Endothelial cell (in vitro differentiated cells): ENCODE results near the gene SGSM2. TPM values are rescaled to one million over a fixed set of nuclear protein-coding genes. Genes with fewer than 3 reads are reported as not detected.

ENCODE experiments used
- DNase-seq: peaks from one replicate; pipeline ENCODE4 v3.0.0; 2021; ENCODE audit warnings: low spot score
- H3K27ac Mint-ChIP-seq: one replicate; pipeline ENCODE4 v1.8.0; 2021; ENCODE audit warnings: mixed read lengths, inconsistent platforms; ENCODE audit not compliant: unreplicated experiment
- H3K27me3 Mint-ChIP-seq: one replicate; pipeline ENCODE4 v1.8.0; 2021; ENCODE audit warnings: mild to moderate bottlenecking, moderate library complexity, mixed read lengths, inconsistent platforms; ENCODE audit not compliant: unreplicated experiment
- H3K36me3 Mint-ChIP-seq: one replicate; pipeline ENCODE4 v1.8.0; 2021; ENCODE audit warnings: mild to moderate bottlenecking, low read depth, mixed read lengths, inconsistent platforms; ENCODE audit not compliant: unreplicated experiment
- H3K4me1 Mint-ChIP-seq: one replicate; pipeline ENCODE4 v1.8.0; 2021; ENCODE audit warnings: mild to moderate bottlenecking, mixed read lengths, inconsistent platforms; ENCODE audit not compliant: unreplicated experiment
- H3K4me3 Mint-ChIP-seq: one replicate; pipeline ENCODE4 v1.8.0; 2021; ENCODE audit warnings: mild to moderate bottlenecking, mixed read lengths, inconsistent platforms; ENCODE audit not compliant: unreplicated experiment
- H3K9me3 Mint-ChIP-seq: one replicate; pipeline ENCODE4 v1.8.0; 2021; ENCODE audit warnings: mixed read lengths, inconsistent platforms; ENCODE audit not compliant: unreplicated experiment
- CTCF ChIP-seq: fragments of 200-600 bp; sonication (generic); IDR thresholded peaks from one replicate; pipeline ENCODE4 v1.5.0; 2021; ENCODE audit warnings: antibody characterized with exemption; ENCODE audit not compliant: unreplicated experiment
- total RNA-seq: library from RNA; stranded (reverse); fragmentation: NEBNext Ultra II Directional; extraction: Animal tissue kit (Norgen Biotek cat#: 25700); gene quantifications from one replicate; pipeline ENCODE4 v1.2.1, GENCODE V29; 2021; ENCODE audit not compliant: unreplicated experiment

Gene SGSM2
- total RNA-seq, 1 donor from 2014 or later, result 65.4 TPM

- H3K9me3 Mint-ChIP-seq, result no peaks in the 10 kb centered on the region
- no peak for DNase-seq
- H3K4me1 Mint-ChIP-seq, result peaks cover 9% of the 10 kb centered on the region
- H3K27ac Mint-ChIP-seq, result peak overlapping the region; percentile 53
- H3K4me3 Mint-ChIP-seq, result no peak overlapping the region
- peaks cover 5% of the 10 kb centered on the region for H3K36me3 Mint-ChIP-seq
- H3K27me3 Mint-ChIP-seq, result peaks cover 3% of the 10 kb centered on the region
- TF ChIP-seq CTCF, result no peak
Measured at GRCh38 chr17:2427910-2428309, 90.6 kb downstream of the SGSM2 start.

Other genes starting within 250 kb of the SGSM2 start
- 38.1 TPM for gene SMG6, start 33.7 kb upstream of the SGSM2 start, total RNA-seq
- gene SRR, start 33.6 kb upstream of the SGSM2 start, total RNA-seq, result 27.8 TPM
- gene TSR1, start 1.0 kb upstream of the SGSM2 start, total RNA-seq, result 20.9 TPM
- gene MNT, start 63.6 kb downstream of the SGSM2 start, total RNA-seq, result 16.2 TPM
- 24.9 TPM for gene METTL16, start 174.4 kb downstream of the SGSM2 start, total RNA-seq